ENCODE results near the gene HTR3D. TPM values are rescaled to one million over a fixed set of nuclear protein-coding genes. Genes with fewer than 3 reads are reported as not detected.

The HTR3D gene
- total RNA-seq, 1 experiment from 2014 or later = not detected

- DNase-seq (ENCODE audit: low spot score) (no peak), ATAC-seq (no peak)
- no peak overlapping the region for H3K27ac Mint-ChIP-seq
- no peak for TF ChIP-seq FOXP1 (CRISPR knock-in tag; IDR thresholded peaks at IDR 0.05; ENCODE audit: borderline replicate concordance)
- TF ChIP-seq SP1 (CRISPR knock-in tag; conservative IDR thresholded peaks at IDR 0.05) = no peak
- no peak for TF ChIP-seq GTF2I (CRISPR knock-in tag; conservative IDR thresholded peaks at IDR 0.05)
- no peak for TF ChIP-seq TEAD1 (CRISPR knock-in tag; IDR thresholded peaks at IDR 0.05)
- TF ChIP-seq CREB1 (CRISPR knock-in tag; IDR thresholded peaks at IDR 0.05) = no peak
- TF ChIP-seq ETV6 (CRISPR knock-in tag; IDR thresholded peaks at IDR 0.05) = no peak
- no peak for TF ChIP-seq MXD4 (CRISPR knock-in tag; IDR thresholded peaks at IDR 0.05; ENCODE audit: borderline replicate concordance)
- TF ChIP-seq EMX1 (CRISPR knock-in tag; IDR thresholded peaks at IDR 0.05) = no peak
- TF ChIP-seq ZNF232 (CRISPR knock-in tag; IDR thresholded peaks at IDR 0.05) = no peak
- no peak for TF ChIP-seq ZNF396 (CRISPR knock-in tag; IDR thresholded peaks at IDR 0.05; ENCODE audit: borderline replicate concordance)
- H3K4me1 Mint-ChIP-seq = peaks cover 19% of the 10 kb centered on the region
- no peaks in the 10 kb centered on the region for H3K27me3 Mint-ChIP-seq (ENCODE audit: low read depth)
- H3K36me3 Mint-ChIP-seq = peaks cover 33% of the 10 kb centered on the region
- POLR2A ChIA-PET = no interaction called here
- no peak overlapping the region for H3K4me3 Mint-ChIP-seq
- H3K9me3 Mint-ChIP-seq = peaks cover 3% of the 10 kb centered on the region; the same call in 1 of the 2 replicates
- CTCF ChIA-PET = no interaction called here
Observed at GRCh38 chr3:184011937-184012889, 19.3 kb upstream of the HTR3D start.

- Mint-ChIP-seq H3K9me3 (peaks cover 3% of the 10 kb centered on the region; the same call in 1 of the 2 replicates), H3K27ac (no peak overlapping the region; the same call in 1 of the 2 replicates), H3K27me3 (ENCODE audit: low read depth) (no peaks in the 10 kb centered on the region), H3K4me3 (peak overlapping the region; percentile 99), H3K4me1 (peaks cover 22% of the 10 kb centered on the region), H3K36me3 (peaks cover 27% of the 10 kb centered on the region)
- DNase-seq (ENCODE audit: low spot score) = no peak
- ATAC-seq = no peak
- CTCF ChIA-PET = interaction anchor here (1.2 to 4.1 kb wide), 5 partner anchors 8 to 125 kb away, joined by 3 to 37 read pairs (median 7); no protein-coding TSS in a partner anchor
- POLR2A ChIA-PET = interaction anchor here (0.6 to 0.7 kb wide), 2 partner anchors 97 to 245 kb away, joined by 3 to 4 read pairs; no protein-coding TSS in a partner anchor
- TF ChIP-seq ETV6 (CRISPR knock-in tag; IDR thresholded peaks at IDR 0.05) (no peak), ATF3 (CRISPR knock-in tag; conservative IDR thresholded peaks at IDR 0.05) (no peak), PRDM15 (CRISPR knock-in tag; IDR thresholded peaks at IDR 0.05) (no peak), OVOL2 (CRISPR knock-in tag; IDR thresholded peaks at IDR 0.05; ENCODE audit: borderline replicate concordance) (no peak), ZNF425 (CRISPR knock-in tag; conservative IDR thresholded peaks at IDR 0.05) (no peak), ZNF416 (CRISPR knock-in tag; IDR thresholded peaks at IDR 0.05) (no peak), ZNF317 (CRISPR knock-in tag; IDR thresholded peaks at IDR 0.05; ENCODE audit: borderline replicate concordance, low read depth) (no peak), NR1H2 (CRISPR knock-in tag; IDR thresholded peaks at IDR 0.05) (no peak), CTCF (IDR thresholded peaks at IDR 0.05) (no peak), STAT6 (CRISPR knock-in tag; conservative IDR thresholded peaks at IDR 0.05; ENCODE audit: low read depth) (no peak)
Observed at GRCh38 chr3:184015381-184016019, 16.0 kb upstream of the HTR3D start.

Measured in WTC11 (cell line).